GM21619 (cell line): Measurements from ENCODE around the gene GABBR1.
A peak's percentile ranks its signal among the peaks of the same experiment; 100 is the strongest.

Source experiments
- ATAC-seq: cut with Tn5 transposase; IDR thresholded peaks from one replicate; pipeline ENCODE4 v1.9.1; 2021; ENCODE audit not compliant: unreplicated experiment

GABBR1 gene

DNA sequence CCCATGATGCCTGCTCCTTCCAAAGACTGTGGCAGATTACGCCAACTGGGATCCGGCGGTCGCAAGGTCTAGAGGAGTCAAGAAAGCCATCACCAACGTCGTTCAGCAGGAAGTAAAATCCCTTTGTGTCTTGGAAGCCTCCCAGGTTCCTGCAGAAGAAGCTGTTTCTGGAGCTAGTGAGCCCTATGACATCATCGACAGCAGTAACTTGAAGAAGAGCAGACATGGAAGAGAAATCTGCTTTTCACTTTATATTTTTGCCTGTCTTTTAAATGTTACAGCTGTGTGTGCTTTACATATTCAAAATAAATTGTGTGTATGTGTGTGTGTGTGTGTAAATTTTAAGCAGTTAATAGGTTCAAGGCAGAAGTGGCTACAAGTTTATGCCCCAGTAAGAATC is 55.4 kb downstream of the GABBR1 start:
- ATAC-seq, result no peak

DNA sequence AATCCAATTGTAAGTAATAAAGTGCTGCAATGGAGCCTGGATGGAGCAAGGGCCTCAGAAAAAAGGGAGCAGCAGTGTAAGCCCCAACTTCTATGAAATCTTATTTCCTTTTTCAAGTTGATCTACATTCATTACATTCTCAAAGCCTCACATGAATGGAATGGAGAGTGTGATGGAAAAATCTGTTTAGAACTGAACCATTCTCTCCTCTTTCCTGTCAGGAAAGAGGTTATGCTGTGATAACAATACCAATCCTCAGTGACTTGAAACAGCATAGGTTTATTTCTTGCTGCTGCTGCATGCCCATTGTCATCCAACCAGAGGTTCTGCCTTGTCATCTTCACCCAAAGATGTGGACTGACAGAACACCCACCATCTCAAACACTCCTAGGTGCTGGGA is 56.9 kb downstream of the GABBR1 start:
- ATAC-seq, result no peak

DNA sequence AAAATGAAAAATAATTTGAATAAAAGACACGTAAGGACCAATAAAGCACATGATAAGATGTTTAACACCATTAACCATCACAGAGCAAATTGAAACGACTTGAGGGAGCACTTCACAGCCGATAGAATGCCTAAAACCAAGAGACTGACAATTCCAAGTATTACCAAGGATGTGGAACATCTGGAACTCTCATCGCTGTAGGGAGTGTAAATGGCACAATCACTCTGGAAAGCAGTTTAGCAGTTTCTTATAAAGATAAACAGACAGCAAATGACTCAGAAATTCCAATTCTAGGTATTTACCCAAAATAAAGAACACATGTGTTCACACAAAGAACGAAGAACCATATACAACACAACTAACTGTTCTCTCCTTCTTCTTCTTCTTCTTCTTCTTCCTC is 65.0 kb downstream of the GABBR1 start:
- no peak for ATAC-seq

DNA sequence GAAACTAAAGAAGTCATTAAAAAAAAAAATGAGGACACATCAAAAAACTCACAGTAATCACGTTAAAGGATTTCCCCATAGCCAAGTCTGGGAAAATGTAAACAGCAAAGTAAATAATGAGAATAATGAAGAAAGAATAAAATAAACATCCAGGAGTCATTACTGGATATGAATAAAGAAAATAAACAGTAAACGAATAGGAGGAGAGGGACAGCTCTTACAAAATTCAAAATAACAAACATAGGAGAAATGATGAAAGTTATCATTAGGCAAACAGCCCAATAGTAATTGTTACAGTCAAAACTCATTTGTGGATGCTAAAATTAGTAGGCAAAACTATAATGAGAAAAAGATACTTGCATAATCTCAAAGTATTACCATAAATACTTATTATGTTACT is 65.4 kb downstream of the GABBR1 start:
- ATAC-seq, result no peak

DNA sequence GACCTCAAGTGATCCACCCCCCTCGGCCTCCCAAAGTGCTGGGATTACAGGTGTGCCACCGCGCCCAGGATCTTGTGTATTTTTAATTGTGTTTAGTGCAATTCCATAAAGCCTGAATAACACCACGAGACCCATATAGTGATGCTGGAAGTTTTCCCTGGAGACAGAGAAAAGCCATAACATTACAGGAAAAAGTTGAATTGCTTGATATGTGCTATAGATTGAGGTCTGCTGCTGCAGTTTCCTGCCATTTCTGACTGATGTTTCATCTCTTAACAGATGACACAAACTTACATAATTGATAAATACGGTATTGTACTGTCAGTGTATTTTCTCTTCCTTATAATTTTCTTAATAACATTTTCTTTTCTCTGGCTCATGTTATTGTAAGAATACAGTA is 66.1 kb downstream of the GABBR1 start:
- no peak for ATAC-seq

DNA sequence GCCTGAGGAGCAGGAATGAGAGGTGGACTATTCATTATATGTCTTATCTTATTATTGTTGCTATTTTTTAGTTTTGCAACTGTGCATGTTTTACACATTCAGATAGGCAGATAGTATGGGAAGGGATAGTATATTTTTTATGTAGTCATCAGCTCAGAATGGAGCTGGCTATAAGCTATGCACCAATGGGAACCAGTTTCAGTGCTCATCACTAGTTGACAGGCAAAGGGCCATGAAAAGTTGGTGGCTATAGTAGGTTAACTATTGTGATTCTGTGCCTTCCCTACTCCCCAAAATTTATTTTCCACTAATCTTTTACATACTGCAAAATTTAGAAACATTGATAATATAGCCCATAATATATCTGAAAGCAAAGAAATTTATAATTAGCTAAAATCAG is 68.1 kb downstream of the GABBR1 start:
- no peak for ATAC-seq

DNA sequence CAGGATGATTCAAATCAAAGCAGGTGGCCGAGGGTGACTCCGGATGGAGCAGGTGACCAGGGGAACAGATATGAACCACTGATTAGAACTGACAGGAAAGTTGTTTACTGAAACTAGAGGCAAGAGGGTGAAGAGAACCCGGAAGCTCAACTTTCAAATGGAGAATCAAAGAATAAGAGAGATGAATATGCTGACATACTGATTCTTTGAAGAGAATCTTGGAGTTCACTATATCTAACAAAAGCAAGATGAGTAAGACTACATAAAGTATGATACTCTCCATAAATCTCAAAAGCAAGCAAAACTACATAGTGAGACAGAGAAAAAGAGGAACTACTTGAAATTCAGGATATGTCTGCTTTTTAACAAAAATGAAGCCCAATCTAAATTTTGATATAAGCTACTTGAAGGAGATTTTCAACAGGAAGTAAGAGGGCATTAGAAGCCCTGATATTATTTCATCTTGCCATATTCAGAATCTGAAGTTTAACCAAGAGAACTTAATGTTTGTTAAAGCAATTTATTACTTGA is 69.5 kb downstream of the GABBR1 start:
- ATAC-seq, result no peak

DNA sequence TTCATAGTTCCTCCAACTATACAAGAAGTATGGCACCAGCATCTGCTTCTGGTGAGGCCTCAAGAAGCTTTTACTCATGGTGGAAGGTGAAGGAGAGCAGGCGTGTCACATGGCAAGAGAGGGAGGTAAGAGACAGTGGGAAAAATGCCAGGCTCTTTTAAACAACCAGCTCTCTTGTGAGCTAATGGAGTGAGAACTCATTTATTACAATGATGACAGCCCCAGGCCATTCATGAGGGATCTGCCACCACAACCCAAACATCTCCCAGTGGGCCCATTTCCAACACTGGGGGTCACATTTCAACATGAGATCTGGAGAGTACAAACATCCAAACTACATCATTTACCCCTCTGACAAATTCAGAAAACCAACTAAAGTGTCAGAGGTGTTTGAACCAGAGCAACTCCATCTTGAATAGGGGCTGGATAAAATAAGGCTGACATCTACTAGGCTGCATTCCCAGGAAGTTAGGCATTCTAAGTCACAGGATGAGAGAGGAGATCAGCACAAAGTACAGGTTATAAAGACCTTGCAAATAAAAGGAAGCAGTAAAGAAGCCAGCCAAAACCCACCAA is 71.3 kb downstream of the GABBR1 start:
- ATAC-seq, result no peak

DNA sequence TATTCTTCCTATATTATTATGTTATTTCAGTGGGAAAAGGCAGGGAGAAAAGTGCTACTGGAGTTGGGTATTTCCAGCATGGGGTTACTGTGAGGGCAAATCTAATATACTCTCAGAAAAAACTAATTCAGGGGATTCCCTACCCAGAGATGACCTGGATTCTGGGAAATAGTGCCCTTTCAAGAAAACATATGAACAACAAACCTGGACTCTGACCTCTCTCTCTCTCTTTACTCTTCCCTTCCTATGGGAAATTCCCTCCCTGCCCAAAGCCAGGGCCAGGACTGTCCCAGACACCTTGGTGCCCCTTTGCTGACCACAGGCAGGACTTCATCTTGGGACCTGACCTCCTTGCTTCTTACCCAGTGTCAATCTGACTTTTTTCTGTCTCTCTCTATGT is 71.9 kb downstream of the GABBR1 start:
- no peak for ATAC-seq

DNA sequence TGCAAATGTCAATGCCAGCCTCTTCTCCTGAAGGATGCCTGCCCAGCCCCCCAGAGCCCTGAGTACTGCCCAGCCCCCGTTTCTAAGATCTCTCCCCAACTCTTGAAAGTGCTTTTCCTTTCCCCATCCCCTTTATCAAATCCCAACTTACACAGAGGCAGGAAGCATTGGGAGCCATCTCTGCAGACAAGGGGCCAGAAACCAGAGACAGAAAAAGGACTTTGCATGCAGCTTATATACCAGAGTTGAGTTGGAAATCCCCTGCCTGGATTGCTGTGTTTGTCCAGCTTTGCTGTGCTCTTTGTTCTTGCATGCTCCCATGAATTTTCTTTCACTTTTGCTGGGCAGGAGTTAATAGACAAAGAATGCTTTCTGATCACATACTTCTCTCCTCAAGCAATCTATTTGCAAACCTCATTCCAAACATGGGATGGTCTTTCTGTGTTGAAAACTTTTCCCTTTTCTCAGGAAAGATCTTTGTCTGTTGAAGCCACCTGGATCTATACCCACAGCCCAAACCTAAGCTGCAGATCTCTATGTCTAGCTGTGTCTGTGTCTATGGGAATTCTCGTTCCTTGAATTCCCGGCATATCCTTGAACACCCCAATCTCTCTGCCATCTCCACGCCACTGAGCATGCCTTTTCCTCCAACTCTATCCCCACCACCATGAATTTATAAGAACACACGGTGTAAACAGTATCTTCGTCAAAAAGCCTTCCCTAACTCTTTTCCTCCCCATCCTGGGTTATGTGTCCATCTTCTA is 73.3 kb downstream of the GABBR1 start, which contains the start of gene UBD:
Gene UBD (minus strand): TSS at position 209 of the 764 bp plus-strand sequence. CDS start 31 bp downstream, at position 178.
- no peak for ATAC-seq

DNA sequence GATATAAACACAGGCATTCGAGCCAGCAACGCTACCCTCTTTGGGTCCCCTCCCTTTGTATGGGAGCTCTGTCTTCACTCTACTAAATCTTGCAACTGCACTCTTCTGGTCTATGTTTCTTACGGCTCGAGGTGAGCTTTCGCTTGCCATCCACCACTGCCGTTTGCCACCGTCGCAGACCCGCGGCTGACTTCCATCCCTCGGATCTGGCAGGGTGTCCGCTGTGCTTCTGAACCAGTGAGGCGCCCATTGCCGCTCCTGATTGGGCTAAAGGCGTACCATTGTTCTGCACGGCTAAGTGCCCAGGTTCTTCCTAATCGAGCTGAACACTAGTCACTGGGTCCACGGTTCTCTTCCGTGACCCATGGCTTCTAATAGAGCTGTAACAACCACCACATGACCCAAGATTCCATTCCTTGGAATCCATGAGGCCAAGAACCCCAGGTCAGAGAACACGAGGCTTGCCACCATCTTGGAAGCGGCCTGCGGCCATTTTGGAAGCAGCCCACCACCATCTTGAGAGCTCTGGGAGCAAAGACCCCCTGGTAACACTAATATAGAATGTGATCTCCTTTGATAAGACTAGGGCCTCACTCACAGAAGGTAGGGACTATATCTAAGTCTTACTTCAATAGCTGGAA is 74.4 kb downstream of the GABBR1 start:
- ATAC-seq, result no peak

DNA sequence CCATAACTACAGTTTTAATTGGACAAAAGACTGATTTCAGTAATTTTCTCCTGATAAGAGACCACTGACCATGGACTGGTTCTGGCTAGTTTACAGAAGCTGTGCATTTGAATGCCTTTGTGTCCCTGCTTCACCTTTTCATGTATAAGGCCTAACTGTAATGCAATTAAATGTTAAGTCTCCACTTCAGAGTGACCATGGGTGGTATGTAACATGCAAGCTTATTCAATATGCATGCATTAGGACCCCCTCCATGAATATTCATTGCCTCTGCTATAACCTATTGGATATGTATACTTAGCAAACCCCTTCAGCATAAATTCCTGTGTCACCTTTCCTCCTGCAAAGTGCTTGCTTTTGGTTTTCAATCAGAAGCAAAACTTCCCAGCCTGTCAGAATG is 75.7 kb downstream of the GABBR1 start:
- no peak for ATAC-seq

DNA sequence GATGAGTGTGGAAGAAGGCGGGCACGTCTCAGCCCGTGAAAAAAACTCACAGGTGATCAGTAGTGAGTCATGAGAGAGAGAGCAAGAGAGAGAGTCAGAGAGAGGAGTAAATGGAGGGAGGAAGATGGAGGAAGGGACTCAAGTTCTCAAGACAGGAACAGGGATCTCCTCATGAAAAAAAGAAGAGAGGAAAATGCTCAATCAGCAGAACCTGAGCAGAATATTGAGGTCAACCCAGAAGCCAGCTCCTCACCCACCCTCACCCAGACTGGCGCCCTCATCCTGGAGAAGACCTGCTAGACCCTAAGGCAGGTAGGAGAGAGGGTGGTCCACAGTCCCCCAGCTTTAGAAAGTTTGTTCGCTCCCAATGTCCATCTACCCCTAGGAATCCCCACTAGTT is 78.2 kb downstream of the GABBR1 start:
- no peak for ATAC-seq

DNA sequence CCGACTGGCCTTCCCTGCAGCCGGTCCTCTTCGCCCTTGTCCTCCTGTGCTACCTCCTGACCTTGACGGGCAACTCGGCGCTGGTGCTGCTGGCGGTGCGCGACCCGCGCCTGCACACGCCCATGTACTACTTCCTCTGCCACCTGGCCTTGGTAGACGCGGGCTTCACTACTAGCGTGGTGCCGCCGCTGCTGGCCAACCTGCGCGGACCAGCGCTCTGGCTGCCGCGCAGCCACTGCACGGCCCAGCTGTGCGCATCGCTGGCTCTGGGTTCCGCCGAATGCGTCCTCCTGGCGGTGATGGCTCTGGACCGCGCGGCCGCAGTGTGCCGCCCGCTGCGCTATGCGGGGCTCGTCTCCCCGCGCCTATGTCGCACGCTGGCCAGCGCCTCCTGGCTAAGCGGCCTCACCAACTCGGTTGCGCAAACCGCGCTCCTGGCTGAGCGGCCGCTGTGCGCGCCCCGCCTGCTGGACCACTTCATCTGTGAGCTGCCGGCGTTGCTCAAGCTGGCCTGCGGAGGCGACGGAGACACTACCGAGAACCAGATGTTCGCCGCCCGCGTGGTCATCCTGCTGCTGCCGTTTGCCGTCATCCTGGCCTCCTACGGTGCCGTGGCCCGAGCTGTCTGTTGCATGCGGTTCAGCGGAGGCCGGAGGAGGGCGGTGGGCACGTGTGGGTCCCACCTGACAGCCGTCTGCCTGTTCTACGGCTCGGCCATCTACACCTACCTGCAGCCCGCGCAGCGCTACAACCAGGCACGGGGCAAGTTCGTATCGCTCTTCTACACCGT is 79.5 kb downstream of the GABBR1 start:
- ATAC-seq, result no peak

DNA sequence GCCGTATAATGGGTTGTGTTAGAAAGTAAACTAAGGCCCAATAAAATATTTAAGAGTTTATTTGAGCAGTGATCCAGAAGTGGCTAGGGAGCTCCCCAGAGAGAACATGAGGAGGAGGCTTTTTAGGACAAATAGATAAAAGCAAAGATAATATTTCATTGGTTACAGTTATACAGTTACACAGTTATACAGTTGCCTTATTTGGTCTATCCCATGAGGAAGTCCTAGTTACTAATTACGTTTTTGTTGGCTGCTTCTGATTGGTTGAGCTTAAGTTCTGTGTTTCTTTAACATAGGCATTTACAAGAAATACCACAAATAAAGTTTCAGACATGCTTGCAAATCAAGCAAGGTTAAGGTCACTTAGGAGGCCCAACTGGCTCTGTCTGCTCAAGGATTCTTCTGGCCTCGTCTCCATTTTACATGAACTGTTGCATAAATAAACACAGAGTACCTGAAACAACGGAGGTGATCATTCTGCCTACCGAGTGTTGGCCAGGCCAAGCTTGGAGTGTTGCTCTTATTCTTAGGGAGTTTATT is 80.4 kb downstream of the GABBR1 start:
- peak; percentile 83 for ATAC-seq

DNA sequence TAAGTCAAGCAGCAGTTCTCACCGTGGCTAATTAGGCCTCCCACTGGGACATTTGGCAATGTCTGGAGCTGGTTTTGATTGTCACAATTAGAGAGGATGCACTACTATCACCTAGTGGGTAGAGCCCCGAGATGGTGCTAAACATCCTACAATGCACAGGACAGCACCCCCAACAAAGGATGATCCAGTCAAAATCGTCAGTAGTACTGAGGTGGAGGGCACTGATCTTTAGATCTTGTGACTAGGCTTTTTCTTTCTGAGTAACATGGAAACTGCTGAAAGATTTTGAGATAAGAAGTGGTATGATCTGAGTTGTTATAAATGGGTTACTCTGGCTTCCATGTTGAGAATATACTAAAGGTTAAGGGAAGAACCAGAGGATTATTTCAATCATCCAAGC is 85.4 kb downstream of the GABBR1 start:
- ATAC-seq, result no peak

DNA sequence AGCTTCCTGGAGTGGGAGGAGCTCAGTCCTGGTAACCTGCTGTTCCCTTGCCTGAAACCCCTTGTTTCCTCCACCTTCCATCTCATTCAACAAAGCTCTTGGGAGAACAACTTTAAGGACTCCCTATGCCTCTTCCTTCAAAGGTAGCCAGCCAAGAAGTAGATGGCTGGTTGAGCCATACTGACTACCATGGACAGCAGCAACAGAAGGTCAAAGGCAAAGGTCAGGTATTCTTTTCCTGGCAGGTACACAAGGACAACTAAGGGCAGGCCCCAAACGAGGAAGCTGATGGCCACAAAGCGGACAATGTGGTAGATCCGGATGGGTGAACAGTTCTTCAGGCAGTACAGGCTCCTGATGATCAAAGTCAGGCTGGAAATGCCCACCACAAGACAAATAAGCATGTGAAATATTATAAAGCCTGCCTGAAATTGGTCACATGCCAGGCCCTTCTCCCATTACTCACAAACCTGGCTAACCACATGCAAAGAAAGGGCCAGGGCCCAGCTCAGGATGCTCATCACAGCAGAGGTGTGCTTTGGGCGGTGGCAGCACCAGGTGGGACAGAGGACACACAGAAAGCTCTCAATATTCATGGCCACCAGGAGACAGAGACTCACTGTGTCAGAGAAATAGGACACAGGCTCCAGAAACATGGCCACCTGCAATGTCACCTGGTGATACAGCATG is 95.1 kb downstream of the GABBR1 start:
- ATAC-seq, result no peak

DNA sequence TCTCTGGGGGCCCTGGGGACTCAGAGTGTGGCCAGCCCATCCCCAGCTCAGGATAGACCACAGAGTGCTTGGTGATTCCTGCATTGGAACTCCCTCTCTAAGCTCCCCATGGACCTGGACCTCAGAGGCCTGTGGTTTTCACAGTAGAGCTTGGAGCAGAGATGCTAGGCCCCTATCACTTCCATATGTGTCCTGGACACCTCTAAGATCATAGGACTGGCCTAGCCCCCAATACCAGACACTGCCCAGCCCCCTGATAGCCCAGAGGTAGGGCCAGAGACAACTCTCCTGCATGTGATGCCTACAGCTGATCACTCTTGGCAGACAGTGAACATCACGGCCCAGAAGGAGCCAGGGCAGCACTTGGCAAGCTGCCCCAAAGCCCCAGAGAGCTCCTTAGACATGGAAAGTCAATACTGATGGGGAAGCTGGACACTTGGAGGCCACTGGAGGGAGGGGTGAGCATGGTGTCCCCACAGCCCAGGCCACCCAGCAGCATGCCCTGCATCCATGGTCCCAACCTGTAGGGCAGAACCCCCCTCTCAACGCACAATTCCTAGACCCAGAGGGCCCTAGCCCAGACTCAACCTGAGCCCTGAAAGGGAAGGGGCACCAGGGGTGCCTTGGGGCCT is 100.5 kb downstream of the GABBR1 start:
- no peak for ATAC-seq

DNA sequence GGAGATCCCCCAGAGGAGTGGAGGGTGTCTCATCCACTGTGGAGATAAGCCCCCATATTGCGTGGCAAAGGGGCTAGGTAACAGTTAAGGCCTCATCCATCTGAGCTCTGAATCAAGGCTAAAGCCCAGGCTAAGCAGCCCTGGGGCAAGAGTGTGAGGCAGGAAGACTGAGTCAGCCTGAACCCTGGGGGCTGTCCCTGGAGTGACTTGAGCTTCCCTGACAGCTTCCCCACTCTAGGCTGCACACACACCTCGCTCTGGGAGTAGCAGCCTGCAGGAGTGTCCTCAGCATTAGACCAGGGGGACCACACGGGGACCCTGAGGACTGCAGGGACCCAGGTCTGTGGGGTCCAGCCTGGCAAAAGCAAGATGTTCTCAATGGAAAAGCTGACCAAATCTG is 101.3 kb downstream of the GABBR1 start:
- ATAC-seq, result peak; percentile 70
